Measurements from ENCODE around the gene DCBLD2.

The DCBLD2 gene

GRCh38 chr3:98788651-98789050 is 112.8 kb downstream of the DCBLD2 start:
- DNase-seq: no peak

GRCh38 chr3:98787181-98787580 is 114.3 kb downstream of the DCBLD2 start:
- no peak for DNase-seq

- DNase-seq: no peak
These were observed 115.0 kb downstream of the DCBLD2 start for GRCh38 chr3:98786364-98787006.

GRCh38 chr3:98784666-98785600 is 116.6 kb downstream of the DCBLD2 start:
- peak; percentile 58 for DNase-seq

- no peak for DNase-seq
These were observed 117.5 kb downstream of the DCBLD2 start for GRCh38 chr3:98784042-98784441.

GRCh38 chr3:98782824-98783500 is 118.5 kb downstream of the DCBLD2 start:
- DNase-seq: no peak

GRCh38 chr3:98780343-98780742 is 121.2 kb downstream of the DCBLD2 start:
- DNase-seq: no peak

- DNase-seq: no peak
These were observed 121.8 kb downstream of the DCBLD2 start for GRCh38 chr3:98779541-98780335.

- no peak for DNase-seq
These were observed 122.6 kb downstream of the DCBLD2 start for GRCh38 chr3:98778852-98779413.

- DNase-seq: no peak
These were observed 123.1 kb downstream of the DCBLD2 start for GRCh38 chr3:98778383-98778782.

- DNase-seq: no peak
These were observed 123.7 kb downstream of the DCBLD2 start for GRCh38 chr3:98777801-98778220.

- DNase-seq: no peak
These were observed 124.2 kb downstream of the DCBLD2 start for GRCh38 chr3:98777286-98777685.

- no peak for DNase-seq
These were observed 125.4 kb downstream of the DCBLD2 start for GRCh38 chr3:98776140-98776493.

- no peak for DNase-seq
These were observed 125.9 kb downstream of the DCBLD2 start for GRCh38 chr3:98775459-98776139.

- DNase-seq: no peak
These were observed 129.5 kb downstream of the DCBLD2 start for GRCh38 chr3:98772022-98772421.

GRCh38 chr3:98770261-98771039 is 131.0 kb downstream of the DCBLD2 start:
- no peak for DNase-seq

GRCh38 chr3:98769448-98769847 is 132.0 kb downstream of the DCBLD2 start:
- DNase-seq: no peak

- DNase-seq: no peak
These were observed 132.5 kb downstream of the DCBLD2 start for GRCh38 chr3:98768961-98769360.

GRCh38 chr3:98766924-98767323 is 134.6 kb downstream of the DCBLD2 start:
- DNase-seq: no peak

GRCh38 chr3:98765721-98766120 is 135.8 kb downstream of the DCBLD2 start:
- DNase-seq: no peak

GRCh38 chr3:98764472-98764884 is 137.0 kb downstream of the DCBLD2 start:
- DNase-seq: no peak
